ENCODE results near the gene GPRC5B.

GPRC5B gene

GRCh38 chr16:19874851-19875546 lies 9.6 kb downstream of the GPRC5B start:
- TF ChIP-seq SIN3A (IDR thresholded peaks at IDR 0.05; ENCODE audit: borderline replicate concordance, insufficient read depth, low read length) (no peak), REST (IDR thresholded peaks at IDR 0.05; ENCODE audit: insufficient read depth in 1 of 2, low read depth in 2 of 2, low read length in 2 of 2) (no peak), POLR2AphosphoS5 (IDR thresholded peaks at IDR 0.05; ENCODE audit: low read depth, low read length) (no peak), FOXP2 (optimal IDR thresholded peaks at IDR 0.05; ENCODE audit: borderline replicate concordance, extremely low read depth, extremely low read length, insufficient read depth) (no peak), TAF1 (IDR thresholded peaks at IDR 0.05; ENCODE audit: borderline replicate concordance, insufficient read depth, low read length) (no peak)

GRCh38 chr16:19874026-19874425 lies 10.6 kb downstream of the GPRC5B start:
- TF ChIP-seq SIN3A (IDR thresholded peaks at IDR 0.05; ENCODE audit: borderline replicate concordance, insufficient read depth, low read length) (no peak), TAF1 (IDR thresholded peaks at IDR 0.05; ENCODE audit: borderline replicate concordance, insufficient read depth, low read length) (no peak), REST (IDR thresholded peaks at IDR 0.05; ENCODE audit: insufficient read depth in 1 of 2, low read depth in 2 of 2, low read length in 2 of 2) (no peak), FOXP2 (optimal IDR thresholded peaks at IDR 0.05; ENCODE audit: borderline replicate concordance, extremely low read depth, extremely low read length, insufficient read depth) (no peak), POLR2AphosphoS5 (IDR thresholded peaks at IDR 0.05; ENCODE audit: low read depth, low read length) (no peak)

- TF ChIP-seq REST (IDR thresholded peaks at IDR 0.05; ENCODE audit: insufficient read depth in 1 of 2, low read depth in 2 of 2, low read length in 2 of 2) = no peak
- TF ChIP-seq SIN3A (IDR thresholded peaks at IDR 0.05; ENCODE audit: borderline replicate concordance, insufficient read depth, low read length) = no peak
- TF ChIP-seq POLR2AphosphoS5 (IDR thresholded peaks at IDR 0.05; ENCODE audit: low read depth, low read length) = no peak
- TF ChIP-seq FOXP2 (optimal IDR thresholded peaks at IDR 0.05; ENCODE audit: borderline replicate concordance, extremely low read depth, extremely low read length, insufficient read depth) = no peak
- no peak for TF ChIP-seq TAF1 (IDR thresholded peaks at IDR 0.05; ENCODE audit: borderline replicate concordance, insufficient read depth, low read length)
Observed at GRCh38 chr16:19872935-19873334, 11.7 kb downstream of the GPRC5B start.

- TF ChIP-seq TAF1 (IDR thresholded peaks at IDR 0.05; ENCODE audit: borderline replicate concordance, insufficient read depth, low read length) (no peak), POLR2AphosphoS5 (IDR thresholded peaks at IDR 0.05; ENCODE audit: low read depth, low read length) (no peak), REST (IDR thresholded peaks at IDR 0.05; ENCODE audit: insufficient read depth in 1 of 2, low read depth in 2 of 2, low read length in 2 of 2) (no peak), SIN3A (IDR thresholded peaks at IDR 0.05; ENCODE audit: borderline replicate concordance, insufficient read depth, low read length) (no peak), FOXP2 (optimal IDR thresholded peaks at IDR 0.05; ENCODE audit: borderline replicate concordance, extremely low read depth, extremely low read length, insufficient read depth) (no peak)
Observed at GRCh38 chr16:19872179-19872863, 12.3 kb downstream of the GPRC5B start.
